ENCODE results near the gene RAD21L1.

DNA sequence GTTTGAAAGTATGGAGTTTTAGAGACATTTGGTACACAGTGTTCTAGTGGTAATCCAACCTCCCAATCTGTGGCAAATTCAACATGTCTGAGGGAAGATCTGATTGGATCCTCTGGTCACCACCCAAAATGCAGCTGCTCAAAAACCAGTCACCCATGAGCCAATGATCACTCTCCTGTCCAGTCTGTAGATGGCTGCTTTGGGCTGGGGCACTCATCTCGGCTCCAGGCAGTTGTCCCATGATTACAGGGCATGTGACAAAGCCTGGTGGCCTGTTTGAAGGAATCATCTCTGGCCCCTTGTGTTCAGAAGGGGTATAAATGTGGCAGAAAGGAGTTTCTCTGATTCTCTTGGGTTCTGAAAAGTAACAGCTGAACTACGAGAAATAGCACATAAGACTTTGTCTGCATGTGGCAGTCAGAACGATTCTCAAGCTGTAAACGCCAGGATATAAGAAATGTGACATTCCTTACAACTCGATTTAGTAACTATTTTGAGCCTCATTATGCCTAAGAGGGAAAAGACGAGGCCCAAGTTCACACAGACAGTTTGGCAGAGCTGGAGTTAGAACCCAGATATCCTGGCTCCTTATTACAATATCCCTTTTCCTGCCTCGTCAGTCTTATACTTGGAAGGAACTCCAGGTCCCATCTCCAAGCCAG is 26.5 kb upstream of the RAD21L1 start:
- TF ChIP-seq TEAD4 (IDR thresholded peaks at IDR 0.05) (no peak), YY1 (IDR thresholded peaks at IDR 0.05; ENCODE audit: low read depth) (no peak), ZBTB7A (IDR thresholded peaks at IDR 0.05; ENCODE audit: low read depth) (no peak), RAD21 (IDR thresholded peaks at IDR 0.05; ENCODE audit: low read depth) (no peak), FOXM1 (IDR thresholded peaks at IDR 0.05; ENCODE audit: borderline replicate concordance, low read depth) (no peak), TCF12 (IDR thresholded peaks at IDR 0.05; ENCODE audit: low read depth) (no peak), TAF1 (IDR thresholded peaks at IDR 0.05; ENCODE audit: low read depth) (no peak), CREB1 (IDR thresholded peaks at IDR 0.05; ENCODE audit: low read depth) (no peak), NFIC (IDR thresholded peaks at IDR 0.05) (no peak), EP300 (IDR thresholded peaks at IDR 0.05; ENCODE audit: borderline replicate concordance) (no peak), CEBPB (IDR thresholded peaks at IDR 0.05) (no peak)
- TF ChIP-seq, protein P1, sequence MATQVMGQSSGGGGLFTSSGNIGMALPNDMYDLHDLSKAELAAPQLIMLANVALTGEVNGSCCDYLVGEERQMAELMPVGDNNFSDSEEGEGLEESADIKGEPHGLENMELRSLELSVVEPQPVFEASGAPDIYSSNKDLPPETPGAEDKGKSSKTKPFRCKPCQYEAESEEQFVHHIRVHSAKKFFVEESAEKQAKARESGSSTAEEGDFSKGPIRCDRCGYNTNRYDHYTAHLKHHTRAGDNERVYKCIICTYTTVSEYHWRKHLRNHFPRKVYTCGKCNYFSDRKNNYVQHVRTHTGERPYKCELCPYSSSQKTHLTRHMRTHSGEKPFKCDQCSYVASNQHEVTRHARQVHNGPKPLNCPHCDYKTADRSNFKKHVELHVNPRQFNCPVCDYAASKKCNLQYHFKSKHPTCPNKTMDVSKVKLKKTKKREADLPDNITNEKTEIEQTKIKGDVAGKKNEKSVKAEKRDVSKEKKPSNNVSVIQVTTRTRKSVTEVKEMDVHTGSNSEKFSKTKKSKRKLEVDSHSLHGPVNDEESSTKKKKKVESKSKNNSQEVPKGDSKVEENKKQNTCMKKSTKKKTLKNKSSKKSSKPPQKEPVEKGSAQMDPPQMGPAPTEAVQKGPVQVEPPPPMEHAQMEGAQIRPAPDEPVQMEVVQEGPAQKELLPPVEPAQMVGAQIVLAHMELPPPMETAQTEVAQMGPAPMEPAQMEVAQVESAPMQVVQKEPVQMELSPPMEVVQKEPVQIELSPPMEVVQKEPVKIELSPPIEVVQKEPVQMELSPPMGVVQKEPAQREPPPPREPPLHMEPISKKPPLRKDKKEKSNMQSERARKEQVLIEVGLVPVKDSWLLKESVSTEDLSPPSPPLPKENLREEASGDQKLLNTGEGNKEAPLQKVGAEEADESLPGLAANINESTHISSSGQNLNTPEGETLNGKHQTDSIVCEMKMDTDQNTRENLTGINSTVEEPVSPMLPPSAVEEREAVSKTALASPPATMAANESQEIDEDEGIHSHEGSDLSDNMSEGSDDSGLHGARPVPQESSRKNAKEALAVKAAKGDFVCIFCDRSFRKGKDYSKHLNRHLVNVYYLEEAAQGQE (IDR thresholded peaks at IDR 0.05; ENCODE audit: low read depth): no peak
- TF ChIP-seq, protein P2, sequence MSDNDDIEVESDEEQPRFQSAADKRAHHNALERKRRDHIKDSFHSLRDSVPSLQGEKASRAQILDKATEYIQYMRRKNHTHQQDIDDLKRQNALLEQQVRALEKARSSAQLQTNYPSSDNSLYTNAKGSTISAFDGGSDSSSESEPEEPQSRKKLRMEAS (IDR thresholded peaks at IDR 0.05): no peak
- TF ChIP-seq, protein P3, sequence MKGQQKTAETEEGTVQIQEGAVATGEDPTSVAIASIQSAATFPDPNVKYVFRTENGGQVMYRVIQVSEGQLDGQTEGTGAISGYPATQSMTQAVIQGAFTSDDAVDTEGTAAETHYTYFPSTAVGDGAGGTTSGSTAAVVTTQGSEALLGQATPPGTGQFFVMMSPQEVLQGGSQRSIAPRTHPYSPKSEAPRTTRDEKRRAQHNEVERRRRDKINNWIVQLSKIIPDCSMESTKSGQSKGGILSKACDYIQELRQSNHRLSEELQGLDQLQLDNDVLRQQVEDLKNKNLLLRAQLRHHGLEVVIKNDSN (IDR thresholded peaks at IDR 0.05): no peak

Data from Ishikawa (cell line).